Activated CD8-positive, alpha-beta memory T cell treated with anti-CD3 and anti-CD28 coated beads for 1 hour (primary cell): Measurements from ENCODE around the gene RC3H2.
"Not testable (repeated sequence)": the region's sequence is repeated elsewhere in the genome, so short reads cannot be mapped to it uniquely, and the experiment has no call there.

Experiments
- DNase-seq, 2 donors: peaks; one replicate each; pipeline ENCODE4 v3.0.0-alpha.2; 2020; ENCODE audit warnings: low read depth in 1 of 2; ENCODE audit errors: extremely low read depth in 1 of 2

Gene RC3H2

DNA sequence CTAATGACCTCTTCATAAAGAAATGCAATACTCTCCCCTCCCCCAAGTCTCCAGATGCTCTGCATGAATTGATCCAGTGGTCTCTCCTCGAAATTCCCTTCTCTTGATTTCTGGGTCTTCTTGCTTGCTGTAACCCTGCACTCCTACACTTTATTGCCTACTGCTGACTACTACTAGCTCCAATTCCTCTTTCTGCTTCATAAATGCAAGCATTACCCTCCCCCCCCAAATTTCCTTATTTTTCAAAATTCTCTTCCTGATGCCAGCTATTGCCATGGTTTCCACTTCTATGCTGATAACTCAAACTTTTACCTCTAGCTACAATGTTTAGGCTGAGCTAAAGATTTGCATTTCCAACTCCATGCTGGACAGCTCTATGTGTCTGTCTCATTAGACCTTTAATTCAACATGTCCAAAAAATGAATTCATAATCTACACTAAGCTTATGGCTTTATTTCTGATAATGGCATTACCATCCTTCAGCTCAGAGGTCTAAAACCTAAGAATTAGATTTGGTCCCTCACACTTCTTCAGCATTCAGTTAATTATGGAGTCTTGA is 24.7 kb upstream of the RC3H2 start:
- no peak for DNase-seq

GRCh38 chr9:122923947-122924346 is 18.8 kb upstream of the RC3H2 start:
- no peak for DNase-seq

DNA sequence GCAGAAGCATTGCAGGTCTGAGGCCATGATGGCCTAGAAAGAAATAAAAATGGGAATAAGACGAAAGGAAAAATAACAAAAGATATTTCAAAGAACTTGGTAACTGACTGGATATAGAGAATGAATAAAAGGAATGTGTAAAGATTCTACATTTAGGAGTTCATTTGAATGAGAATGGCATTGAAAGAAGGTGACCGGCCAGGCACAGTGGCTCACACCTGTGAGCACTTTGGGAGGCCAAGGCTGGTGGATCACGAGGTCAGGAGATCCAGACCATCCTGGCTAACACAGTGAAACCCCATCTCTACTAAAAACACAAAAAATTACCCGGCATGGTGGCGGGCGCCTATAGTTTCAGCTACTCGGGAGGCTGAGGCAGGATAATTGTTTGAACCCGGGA is 17.6 kb upstream of the RC3H2 start:
- no peak for DNase-seq

DNA sequence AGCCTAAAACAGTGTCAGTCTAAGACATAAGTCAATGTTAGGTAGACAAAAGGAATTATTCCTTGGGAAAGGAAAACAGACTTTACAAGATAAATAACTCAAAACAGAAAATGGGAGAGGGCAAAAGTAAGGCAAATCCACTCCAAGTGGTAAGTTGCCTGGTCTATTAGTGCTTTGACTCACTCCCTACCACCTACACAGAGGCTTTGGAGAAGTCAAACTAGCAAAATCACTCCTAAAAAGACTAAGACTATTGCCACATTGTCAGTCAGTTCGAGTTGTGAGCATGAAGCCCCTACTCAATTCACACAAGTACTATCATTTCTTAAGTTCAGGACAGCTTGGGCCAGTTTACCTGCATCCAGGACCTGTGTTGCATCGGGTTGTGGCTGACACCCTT is 13.2 kb upstream of the RC3H2 start:
- DNase-seq, result no peak

DNA sequence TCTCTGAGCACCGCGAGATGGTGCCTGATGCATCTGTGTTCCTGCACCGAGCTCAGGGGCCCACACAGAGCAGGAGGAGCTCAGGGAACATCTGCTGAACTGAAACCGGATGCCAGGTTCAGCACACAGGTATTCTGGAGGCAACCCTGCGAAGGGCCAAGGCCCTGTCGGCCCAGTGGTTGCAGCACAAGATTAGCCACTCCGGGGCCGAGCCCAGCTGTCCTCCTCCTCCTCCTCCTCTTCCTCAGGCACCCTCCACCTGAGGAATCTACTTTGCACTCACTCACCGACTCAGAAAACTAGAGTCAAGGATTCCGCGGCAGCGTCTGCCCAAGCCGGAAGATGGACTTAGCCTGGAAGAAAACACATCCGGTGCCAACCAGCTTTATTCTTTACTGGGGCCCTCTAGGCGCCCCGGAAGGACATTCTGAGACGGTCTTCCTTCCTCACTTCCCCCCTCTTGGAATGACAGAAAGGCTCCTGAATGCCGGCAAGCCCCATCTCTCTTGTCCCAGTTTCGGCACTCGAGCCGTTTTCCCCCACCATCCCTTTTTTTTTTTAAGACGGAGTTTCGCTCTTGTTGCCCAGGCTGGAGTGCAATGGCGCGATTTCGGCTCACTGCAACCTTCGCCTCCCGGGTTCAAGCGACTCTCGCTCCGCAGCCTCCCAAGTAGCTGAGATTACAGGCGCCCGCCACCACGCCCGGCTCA is 8.0 kb upstream of the RC3H2 start, which contains the start of gene ZBTB6:
ZBTB6 (minus strand) TSS at position 360 of the 710 bp plus-strand sequence. CDS start 1,251 bp downstream, outside the sequence.
- peak; percentile 28 to 40 for DNase-seq

DNA sequence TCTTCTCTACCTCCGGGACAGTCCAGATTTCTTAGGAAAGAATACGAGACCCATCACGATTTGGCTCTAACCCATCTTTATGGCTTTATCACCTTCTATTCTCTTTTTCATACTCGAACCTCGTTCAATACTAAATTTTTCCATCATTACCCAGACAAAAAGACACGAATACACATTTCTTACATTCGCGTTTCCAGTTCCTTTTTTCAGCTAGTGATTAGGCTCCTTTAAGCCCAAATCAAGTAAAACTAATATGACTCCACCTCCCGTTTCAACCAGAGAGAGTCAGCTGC is 7.5 kb upstream of the RC3H2 start:
- no peak for DNase-seq

DNA sequence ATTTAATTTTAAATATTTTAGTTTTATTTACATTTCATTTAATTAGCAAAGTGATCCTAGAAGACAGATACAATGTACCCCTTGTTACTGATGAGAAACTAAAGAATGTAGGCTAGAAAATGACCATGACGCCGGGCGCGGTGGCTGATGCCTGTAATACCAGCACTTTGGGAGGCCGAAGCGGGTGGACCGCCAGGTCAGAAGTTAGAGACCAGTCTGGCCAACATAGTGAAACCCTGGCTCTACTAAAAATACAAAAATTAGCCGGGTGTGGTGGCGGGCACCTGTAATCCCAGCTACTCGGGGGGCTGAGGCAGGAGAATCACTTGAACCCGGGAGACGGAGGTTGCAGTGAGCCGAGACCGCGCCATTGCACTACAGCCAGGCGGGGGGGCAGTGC is 963 bp upstream of the RC3H2 start:
- not testable (repeated sequence) for DNase-seq

- DNase-seq, result no peak
Measured at GRCh38 chr9:122904466-122904822, 715 bp downstream of the RC3H2 start.

DNA sequence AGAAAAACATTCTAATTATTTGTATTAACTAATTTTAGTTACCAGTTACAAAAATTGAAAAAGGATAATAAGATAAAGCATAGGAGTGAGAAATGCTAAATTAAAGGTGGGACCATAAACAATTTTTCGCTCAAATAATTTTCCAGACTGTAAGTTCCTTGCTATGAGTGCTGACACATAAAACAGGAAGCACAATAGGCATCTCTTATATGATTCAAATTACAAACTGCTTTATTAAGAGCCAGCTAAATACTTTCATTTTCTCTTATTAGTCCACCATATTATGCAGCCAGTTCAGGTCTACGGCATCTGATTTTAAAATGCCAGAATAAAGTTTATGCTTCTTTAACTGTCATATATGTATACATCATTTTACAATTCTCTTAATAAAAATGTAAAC is 4.4 kb downstream of the RC3H2 start:
- no peak for DNase-seq

DNA sequence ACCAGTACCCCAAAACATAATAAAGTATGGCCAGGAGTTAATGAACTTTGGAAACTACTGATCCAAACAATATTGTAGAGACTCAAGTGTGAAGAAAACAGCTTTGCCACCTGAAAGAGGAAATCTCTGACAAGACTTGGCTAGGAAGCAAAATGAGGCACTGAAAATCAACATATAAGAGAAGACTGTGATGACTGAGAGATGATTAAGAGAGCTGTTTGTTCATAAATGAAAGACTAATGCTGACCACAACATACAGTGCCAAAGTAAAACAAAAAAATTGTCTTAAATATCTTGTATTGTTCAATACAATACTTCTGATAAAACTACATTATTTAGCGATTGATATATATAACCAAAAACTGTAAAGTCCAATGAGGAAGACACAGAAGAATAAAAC is 7.2 kb downstream of the RC3H2 start:
- DNase-seq, result no peak

DNA sequence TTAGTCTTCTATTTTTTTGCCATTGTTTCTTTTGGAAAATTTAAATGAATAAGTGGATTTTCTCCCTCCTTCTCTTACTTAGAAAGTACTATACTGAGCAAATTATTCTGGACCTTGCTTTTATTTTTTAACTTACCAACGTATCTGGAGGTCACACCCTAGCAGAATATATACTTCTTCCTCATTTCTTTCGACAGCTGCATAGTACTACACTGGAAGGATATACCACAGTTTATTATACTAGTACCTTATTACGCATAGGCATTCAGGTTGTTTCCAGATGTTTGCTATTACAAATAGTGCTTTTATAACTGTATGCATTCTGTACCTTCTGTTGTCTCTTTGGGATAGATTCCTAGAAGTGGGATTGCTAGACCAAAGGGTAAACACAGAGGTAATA is 16.7 kb downstream of the RC3H2 start:
- DNase-seq, result no peak

GRCh38 chr9:122883125-122883524 is 22.0 kb downstream of the RC3H2 start:
- no peak for DNase-seq

DNA sequence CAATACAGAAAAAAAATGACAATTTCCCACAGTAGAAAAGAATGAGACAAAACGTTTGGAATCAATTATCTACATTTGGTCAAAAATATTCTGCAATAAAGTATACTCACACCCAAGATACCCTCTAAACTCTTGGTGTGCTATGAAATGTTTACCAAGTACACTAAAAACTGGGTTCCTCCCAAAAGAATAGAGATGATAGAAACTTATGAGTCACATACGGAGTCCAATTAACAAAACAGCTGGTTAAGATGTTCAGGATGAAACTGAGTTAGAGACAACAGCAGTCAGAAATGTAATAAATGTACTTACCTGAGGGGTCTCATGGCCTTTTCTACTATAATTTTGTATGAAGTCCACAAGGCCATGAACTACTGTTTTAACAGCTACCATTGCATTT is 25.7 kb downstream of the RC3H2 start:
- DNase-seq, result no peak

DNA sequence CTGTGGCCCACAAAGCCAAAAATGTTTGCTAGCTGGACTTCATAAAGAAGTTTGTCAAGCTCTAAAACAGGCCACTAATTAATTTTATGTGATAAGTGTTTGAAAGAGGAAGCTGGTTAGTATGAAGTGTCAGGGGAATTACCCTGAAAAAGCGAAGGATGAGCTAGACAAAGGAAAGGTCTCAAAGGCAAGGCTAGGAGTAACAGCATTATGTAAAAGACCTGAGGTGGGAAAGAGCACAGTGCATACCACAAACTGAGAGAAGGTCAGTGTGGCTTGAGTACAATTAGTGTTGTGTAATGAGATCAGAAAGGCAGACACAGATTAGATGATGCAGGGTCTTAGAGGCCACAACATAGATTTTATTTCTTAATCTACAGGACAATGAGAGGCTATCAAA is 29.6 kb downstream of the RC3H2 start:
- no peak for DNase-seq

DNA sequence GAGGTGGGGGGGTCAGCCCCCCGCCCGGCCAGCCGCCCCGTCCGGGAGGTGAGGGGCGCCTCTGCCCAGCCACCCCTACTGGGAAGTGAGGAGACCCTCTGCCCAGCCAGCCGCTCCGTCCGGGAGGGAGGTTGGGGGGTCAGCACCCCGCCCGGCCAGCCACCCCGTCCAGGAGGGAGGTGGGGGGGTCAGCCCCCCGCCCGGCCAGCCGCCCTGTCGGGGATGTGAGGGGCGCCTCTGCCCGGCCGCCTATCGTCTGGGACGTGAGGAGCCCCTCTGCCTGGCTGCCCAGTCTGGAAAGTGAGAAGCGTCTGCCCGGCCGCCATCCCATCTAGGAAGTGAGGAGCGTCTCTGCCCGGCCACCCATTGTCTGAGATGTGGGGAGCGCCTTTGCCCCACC is 37.9 kb downstream of the RC3H2 start:
- not testable (repeated sequence) for DNase-seq

GRCh38 chr9:122866079-122866478 is 39.1 kb downstream of the RC3H2 start:
- DNase-seq, result no peak

GRCh38 chr9:122865300-122865699 is 39.9 kb downstream of the RC3H2 start:
- DNase-seq, result no peak

DNA sequence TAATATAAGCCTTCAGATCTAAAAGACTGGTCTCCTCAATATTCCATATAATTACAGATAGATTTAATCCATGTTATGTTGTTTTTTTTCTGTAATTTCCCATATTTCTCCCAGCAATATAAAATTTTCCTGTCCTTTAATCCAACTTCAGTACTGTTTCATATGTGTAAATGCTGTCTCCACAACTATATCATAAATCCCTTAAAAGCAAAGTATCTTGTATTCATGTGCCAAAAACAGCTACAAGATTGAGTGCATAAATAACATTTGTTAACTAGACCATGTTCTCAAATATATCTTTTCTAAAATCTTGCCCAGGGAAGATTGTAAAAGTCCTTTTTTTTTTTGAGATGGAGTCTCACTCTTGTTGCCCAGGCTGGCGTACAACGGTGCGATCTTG is 41.8 kb downstream of the RC3H2 start:
- DNase-seq, result no peak

DNA sequence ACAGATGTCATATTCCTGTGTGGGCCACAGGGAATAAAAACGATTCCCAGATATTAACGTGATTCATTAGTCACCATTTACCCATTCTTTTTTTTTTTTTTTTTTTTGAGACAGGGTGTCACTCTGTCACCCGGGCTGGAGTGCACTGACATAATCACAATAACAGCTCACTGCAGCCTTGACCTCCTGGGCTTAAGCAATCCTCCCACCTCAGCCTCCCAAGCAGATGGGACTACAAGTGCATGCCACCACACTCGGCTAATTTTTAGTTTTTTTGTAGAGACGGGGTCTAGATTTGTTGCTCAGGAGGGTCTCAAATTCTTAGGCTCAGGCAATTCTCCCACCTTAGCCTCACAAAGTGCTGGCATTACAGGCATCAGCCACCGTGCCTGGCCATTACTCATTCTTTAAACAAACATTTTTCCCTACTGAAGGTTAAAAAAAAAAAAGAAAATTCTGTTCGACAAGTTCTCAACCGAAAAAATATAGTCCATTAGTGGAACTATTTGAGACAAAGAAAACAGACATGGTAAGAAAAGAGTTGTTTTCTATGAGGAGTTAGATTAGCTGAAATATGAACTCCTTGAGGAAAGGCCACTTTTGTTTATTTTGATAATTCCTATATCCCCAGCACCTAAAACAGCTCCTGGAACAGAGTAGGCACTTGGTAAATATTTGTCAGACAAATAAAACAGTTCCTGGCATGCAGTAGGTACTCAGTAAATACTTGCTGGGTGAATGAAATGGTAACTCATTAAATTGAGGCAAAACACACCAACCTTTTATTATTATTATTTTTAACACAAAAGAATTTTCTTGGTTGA is 44.6 kb downstream of the RC3H2 start:
- no peak for DNase-seq

GRCh38 chr9:122857815-122858214 is 47.3 kb downstream of the RC3H2 start:
- DNase-seq, result no peak

DNA sequence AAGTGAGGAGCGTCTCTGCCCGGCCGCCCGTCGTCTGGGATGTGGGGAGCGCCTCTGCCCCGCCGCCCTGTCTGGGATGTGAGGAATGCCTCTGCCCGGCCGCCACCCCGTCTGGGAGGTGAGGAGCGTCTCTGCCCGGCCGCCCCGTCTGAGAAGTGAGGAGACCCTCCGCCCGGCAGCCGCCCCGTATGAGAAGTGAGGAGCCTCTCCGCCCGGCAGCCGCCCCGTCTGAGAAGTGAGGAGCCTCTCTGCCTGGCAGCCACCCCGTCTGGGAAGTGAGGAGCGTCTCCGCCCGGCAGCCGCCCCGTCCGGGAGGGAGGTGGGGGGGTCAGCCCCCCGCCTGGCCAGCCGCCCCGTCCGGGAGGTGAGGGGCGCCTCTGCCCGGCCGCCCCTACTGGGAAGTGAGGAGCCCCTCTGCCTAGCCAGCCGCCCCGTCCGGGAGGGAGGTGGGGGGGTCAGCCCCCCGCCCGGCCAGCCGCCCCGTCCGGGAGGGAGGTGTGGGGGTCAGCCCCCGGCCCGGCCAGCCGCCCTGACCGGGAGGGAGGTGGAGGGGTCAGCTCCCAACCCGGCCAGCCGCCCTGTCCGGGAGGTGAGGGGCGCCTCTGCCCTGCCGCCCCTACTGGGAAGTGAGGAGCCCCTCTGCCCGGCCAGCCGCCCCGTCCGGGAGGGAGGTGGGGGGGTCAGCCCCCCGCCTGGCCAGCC is 52.9 kb downstream of the RC3H2 start:
- DNase-seq, result not testable (repeated sequence)
